Skeletal muscle satellite cell (primary cell): ENCODE data around the gene ZNF230. TPM values are rescaled to one million over a fixed set of nuclear protein-coding genes. Genes with fewer than 3 reads are reported as not detected.

Experiments
- H3K27me3 ChIP-seq: 2 replicates; pipeline ENCODE4 v1.7.0; 2013; ENCODE audit warnings: low read length; ENCODE audit not compliant: control insufficient read depth, insufficient read depth
- H3K36me3 ChIP-seq: 2 replicates; pipeline ENCODE4 v1.7.0; 2013; ENCODE audit warnings: mild to moderate bottlenecking, control low read depth, low read length; ENCODE audit not compliant: insufficient read depth
- H3K4me1 ChIP-seq: 2 replicates; pipeline ENCODE4 v1.7.0; 2013; ENCODE audit warnings: low read length; ENCODE audit not compliant: control insufficient read depth, insufficient read depth
- H3K4me2 ChIP-seq: 2 replicates; pipeline ENCODE4 v1.7.0; 2013; ENCODE audit warnings: mild to moderate bottlenecking, low read length
- H3K4me3 ChIP-seq: 2 replicates; pipeline ENCODE4 v1.7.0; 2013; ENCODE audit warnings: low read length
- H3K9ac ChIP-seq: 2 replicates; pipeline ENCODE4 v1.7.0; 2013; ENCODE audit warnings: mild to moderate bottlenecking, low read depth, low read length, moderate library complexity
- H3K9me3 ChIP-seq: replicated peaks from 2 replicates; pipeline ENCODE4 v1.7.0; 2013; ENCODE audit warnings: mild to moderate bottlenecking, control low read depth, low read length
- small RNA-seq: library from RNA; depleted of rRNA; stranded (forward); fragments of <200 nt; gene quantifications from one replicate; pipeline ENCODE3, GENCODE V24; 2012

ZNF230 gene

GRCh38 chr19:44050740-44051649 is 48.2 kb downstream of the ZNF230 start:
- Histone ChIP-seq H3K4me3 (peak overlapping the region; percentile 90), H3K9me3 (no peaks in the 10 kb centered on the region), H3K27me3 (peaks cover 7% of the 10 kb centered on the region), H3K9ac (peak overlapping the region; percentile 38), H3K4me1 (peaks cover 10% of the 10 kb centered on the region), H3K4me2 (peak overlapping the region; percentile 87), H3K36me3 (peaks cover 8% of the 10 kb centered on the region)

GRCh38 chr19:44051650-44052402 is 49.1 kb downstream of the ZNF230 start, which contains the start of gene ZNF223:
TSS of gene ZNF223 (plus strand) at chr19:44052036. CDS start at chr19:44055177, 3,141 bp downstream.
- H3K9ac ChIP-seq = peak within 1 kb of the TSS; percentile 86
- H3K36me3 ChIP-seq = peaks cover 9% of the 10 kb centered on the region
- peaks cover 10% of the 10 kb centered on the region for H3K4me1 ChIP-seq
- H3K9me3 ChIP-seq = no peaks in the 10 kb centered on the region
- peak within 1 kb of the TSS; percentile 87 for H3K4me2 ChIP-seq
- peaks cover 7% of the 10 kb centered on the region for H3K27me3 ChIP-seq
- peak within 1 kb of the TSS; percentile 90 for H3K4me3 ChIP-seq

- H3K4me3 ChIP-seq = no peak overlapping the region
- H3K36me3 ChIP-seq = peaks cover 23% of the 10 kb centered on the region
- H3K27me3 ChIP-seq = no peaks in the 10 kb centered on the region
- H3K9me3 ChIP-seq = no peaks in the 10 kb centered on the region
- H3K4me1 ChIP-seq = peaks cover 10% of the 10 kb centered on the region
- H3K9ac ChIP-seq = no peak overlapping the region
- H3K4me2 ChIP-seq = no peak overlapping the region
Observed at GRCh38 chr19:44055870-44056269, 53.1 kb downstream of the ZNF230 start.

- Histone ChIP-seq H3K36me3 (peaks cover 47% of the 10 kb centered on the region), H3K4me3 (no peak overlapping the region), H3K4me2 (no peak overlapping the region), H3K4me1 (no peaks in the 10 kb centered on the region), H3K27me3 (no peaks in the 10 kb centered on the region), H3K9me3 (no peaks in the 10 kb centered on the region), H3K9ac (no peak overlapping the region)
Observed at GRCh38 chr19:44059229-44059628, 56.5 kb downstream of the ZNF230 start.

GRCh38 chr19:44061038-44061437 is 58.3 kb downstream of the ZNF230 start:
- H3K27me3 ChIP-seq = no peaks in the 10 kb centered on the region
- no peak overlapping the region for H3K4me2 ChIP-seq
- no peak overlapping the region for H3K9ac ChIP-seq
- H3K9me3 ChIP-seq = peaks cover 5% of the 10 kb centered on the region
- peaks cover 51% of the 10 kb centered on the region for H3K36me3 ChIP-seq
- no peak overlapping the region for H3K4me3 ChIP-seq
- H3K4me1 ChIP-seq = no peaks in the 10 kb centered on the region

Small RNA genes within 50 kb of the gene (small RNA-seq; reads per million reads assigned to genes)
- not detected for gene AC006213.5
